GM18499 (cell line): ENCODE results near the gene LDLRAD4.

ENCODE experiments used
- ATAC-seq: cut with Tn5 transposase; IDR thresholded peaks from one replicate; pipeline ENCODE4 v1.9.1; 2021; ENCODE audit warnings: moderate number of reproducible peaks; ENCODE audit not compliant: insufficient read depth, unreplicated experiment

Gene LDLRAD4

DNA sequence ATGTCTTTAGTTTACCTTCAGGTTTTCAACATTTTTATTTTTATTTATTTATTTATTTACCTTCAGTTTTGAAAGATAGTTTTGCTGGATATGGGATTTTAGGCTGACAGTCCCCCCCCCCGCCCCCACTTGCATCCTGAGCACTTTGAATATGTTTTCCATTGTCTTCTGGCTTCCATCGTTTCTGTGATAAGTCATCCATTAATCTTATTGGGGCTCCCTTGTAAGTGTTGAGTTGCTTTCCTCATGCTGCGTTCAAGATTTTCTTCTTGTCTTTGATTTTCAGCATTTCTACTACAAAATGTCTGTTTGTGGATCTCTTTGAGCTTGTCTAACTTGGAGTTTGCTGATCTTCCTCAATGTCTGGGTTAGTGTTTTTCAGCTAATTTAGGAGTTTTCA lies 19.4 kb upstream of the LDLRAD4 start:
- ATAC-seq: no peak

DNA sequence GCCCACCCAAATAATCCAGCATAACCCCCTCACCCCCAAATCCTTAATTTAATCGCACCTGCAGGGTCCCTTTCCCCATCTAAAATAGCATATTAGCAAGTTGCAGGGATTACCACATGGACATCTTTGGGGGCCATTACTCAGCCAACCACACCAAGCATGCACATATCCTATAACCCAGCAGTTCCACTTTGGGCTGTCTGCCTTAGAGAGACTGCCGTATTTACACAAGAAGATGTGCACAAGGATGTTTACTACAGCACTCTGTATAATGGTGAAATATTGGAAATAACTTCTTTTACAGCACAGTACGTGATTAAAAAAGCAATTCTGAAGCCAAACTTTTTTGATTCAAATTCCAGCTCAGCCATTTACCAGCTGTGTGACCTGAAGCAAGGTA lies 17.3 kb upstream of the LDLRAD4 start:
- ATAC-seq: no peak

DNA sequence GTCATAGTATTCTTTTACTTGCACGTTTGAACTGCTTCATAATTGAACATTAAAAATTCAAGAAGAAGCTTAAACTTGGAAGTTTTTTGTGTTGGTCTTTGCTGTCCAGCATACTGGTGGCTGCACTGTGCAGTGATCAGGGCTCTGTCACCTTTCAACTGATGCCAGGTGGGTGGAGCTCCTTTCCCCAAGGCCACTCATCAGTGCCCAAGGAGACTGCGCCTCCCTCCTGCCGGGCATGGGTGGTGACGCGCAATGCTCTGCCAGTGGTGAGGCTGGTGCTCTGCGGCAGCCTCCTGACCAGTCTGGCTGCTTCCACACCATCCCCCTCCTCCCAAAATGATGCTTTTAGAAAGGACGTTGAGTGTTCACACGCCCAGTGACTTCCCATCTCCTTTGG lies 16.0 kb upstream of the LDLRAD4 start:
- ATAC-seq: no peak

DNA sequence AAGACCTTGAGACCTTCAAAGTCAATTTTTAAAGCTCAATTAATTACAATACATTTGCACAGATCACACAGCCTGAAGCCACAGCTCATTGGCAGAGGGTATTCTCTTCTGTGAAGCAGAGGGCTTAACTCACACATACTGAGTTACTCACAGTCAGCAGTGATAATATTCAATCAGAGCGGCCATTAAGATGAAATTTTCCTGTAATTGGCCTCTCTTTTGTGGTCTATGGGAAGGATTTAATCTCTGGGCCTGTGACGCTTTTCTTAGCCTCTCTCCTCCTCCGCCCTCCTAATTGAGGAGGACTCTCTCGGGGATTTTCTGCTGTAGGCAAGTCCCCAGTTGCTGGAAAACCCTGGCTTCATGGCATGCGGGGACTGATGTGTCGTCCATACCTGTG lies 12.3 kb upstream of the LDLRAD4 start:
- ATAC-seq: no peak

DNA sequence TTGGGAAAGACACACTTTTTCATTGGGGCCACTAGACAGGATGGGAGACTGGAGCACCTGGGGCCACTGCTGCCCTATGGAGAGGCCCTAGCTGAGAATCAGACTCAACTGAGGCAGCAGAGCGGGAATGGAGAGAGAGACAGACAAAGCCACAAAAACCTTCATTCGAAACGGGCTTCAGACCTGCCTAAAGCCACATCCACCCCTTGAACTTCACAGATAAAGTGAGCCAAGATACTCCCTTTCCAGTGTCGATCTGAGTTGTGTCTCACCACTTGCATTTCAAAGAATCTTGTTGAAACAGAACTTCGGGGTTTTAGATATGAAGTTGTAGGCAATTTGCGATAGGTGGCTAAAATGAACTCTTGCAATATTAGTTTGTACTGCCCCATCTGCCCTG lies 11.3 kb upstream of the LDLRAD4 start:
- no peak for ATAC-seq

DNA sequence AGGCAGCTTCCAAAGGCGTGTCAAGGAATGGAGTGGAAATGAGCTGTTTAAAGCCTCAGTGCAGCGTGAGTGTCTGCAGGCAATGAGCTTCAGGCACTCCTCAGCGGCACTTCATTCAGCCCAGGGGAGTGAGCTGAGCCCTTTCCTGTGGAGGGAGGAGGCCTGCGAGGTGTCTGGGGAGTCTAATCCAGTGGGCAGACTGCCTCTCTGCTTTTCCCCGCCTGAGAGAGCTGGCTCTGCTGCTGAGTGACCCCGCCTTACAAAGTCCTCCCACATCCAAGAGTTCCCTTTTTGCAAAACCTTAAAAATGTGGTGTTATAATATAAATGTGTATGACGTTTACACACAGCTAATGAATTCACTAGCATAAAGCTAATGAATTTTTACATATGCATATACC lies 7.0 kb upstream of the LDLRAD4 start:
- ATAC-seq: no peak

DNA sequence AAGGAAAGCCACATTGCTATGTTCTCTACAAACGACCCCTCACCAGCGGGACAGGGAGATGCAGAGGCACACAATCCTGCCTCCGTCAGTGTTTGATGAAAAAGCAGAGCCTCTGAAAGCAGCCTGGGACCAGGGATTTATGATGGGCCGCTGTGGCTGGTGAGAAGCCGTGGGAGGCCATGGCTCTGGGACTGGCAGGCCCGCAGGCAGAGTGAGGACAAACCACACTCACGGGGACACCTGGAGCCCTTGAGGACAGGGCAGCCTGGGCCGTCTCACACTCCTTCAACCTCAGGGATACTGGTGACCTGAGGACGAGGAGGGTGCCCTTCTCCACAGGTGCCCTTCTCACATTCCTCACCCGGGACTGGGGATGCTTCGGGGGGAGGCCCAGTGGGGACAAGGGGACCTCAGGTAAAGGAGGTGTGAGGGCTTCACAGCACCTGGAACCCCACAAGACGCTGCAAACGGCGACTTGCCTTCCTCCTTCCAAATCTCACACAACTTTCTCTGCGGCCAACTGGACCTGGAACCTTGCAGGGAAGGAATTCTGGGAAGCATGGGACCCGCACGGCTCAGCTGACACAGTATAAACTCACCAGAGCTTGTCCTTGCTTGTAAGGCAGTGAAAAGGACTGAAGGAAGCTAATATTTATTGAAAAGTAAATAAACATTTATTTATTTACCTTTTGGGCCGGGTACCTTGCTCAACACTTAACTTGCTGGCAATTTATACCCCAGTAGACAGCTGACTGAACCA lies 5.3 kb upstream of the LDLRAD4 start:
- ATAC-seq: no peak

DNA sequence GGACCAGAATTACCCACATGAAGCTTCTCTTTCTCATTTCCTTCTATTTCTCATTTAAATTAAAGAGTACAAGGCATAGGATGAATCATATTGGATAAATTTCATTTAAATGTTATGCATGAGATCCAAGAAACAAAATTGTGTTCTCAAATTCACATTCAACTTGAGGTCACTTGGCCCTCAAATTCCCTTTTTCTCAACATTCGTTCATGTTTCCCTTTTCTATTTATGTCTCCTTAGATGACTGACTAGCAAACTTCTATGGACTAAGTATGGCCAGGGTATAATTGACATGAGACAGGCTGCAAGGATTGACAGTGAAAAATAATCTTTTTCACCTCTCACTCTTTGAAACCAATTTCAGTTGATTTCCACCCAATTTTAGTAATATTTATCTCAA lies 4.0 kb upstream of the LDLRAD4 start:
- ATAC-seq: no peak

DNA sequence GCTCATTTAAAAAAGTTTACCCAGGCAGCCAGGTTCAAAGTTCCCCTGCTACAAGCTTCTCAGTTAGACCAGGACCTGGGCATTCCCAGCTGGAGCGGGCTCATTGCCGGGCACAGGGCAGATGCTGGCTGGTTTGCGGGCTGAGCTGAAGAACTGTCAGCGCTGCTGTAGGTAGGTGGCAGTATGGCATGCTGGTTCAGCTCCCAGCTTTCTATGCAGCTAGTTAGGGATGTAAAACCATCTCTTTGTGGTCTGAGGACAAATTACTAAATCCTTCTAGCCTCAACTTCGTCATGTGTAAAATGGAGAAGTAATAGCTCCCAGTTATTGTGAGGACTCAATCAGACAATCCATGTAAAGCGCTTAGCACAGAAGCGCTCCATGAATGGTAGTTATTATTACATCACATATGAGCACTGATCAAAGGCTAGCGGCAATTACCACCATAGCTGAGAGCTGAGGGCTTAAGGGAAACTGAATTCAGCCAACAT lies 2.4 kb upstream of the LDLRAD4 start:
- no peak for ATAC-seq

DNA sequence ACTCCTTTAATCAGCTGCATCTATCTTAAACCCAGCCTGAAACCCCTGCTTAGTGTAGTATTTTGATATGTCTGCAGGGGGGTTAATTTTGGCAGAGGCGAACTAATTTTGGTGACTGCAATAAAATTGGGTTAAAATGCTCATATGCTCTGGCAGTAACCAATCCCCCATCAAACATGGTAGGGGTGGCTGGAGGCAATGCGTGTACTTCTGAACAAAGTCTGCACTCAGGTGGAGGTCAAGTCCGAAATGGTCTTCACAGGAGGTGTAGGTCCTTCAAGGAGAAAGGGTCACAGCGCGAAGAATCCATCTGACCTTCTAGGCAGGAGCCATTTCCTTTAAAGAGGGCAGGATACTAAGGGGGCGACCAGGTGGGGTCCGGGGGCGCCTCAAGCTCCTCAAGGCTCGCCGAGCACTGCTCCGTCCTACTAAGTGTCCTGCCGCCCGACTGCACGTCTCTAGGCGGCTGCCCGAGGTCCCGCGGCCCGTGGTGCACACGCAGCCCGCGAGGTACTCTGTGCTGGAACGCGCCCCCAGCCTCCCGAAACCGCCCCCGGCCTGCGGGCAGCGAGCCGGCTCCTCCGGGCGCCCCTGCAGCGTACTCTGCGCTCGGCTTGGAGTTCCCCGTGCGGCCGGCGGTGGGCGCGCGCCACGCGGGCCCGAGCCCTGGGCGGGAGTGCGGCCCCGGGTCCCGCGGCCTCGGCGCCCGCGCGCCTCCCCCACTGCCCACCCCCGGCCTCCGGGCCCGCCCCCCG lies 1.7 kb upstream of the LDLRAD4 start:
- no peak for ATAC-seq

DNA sequence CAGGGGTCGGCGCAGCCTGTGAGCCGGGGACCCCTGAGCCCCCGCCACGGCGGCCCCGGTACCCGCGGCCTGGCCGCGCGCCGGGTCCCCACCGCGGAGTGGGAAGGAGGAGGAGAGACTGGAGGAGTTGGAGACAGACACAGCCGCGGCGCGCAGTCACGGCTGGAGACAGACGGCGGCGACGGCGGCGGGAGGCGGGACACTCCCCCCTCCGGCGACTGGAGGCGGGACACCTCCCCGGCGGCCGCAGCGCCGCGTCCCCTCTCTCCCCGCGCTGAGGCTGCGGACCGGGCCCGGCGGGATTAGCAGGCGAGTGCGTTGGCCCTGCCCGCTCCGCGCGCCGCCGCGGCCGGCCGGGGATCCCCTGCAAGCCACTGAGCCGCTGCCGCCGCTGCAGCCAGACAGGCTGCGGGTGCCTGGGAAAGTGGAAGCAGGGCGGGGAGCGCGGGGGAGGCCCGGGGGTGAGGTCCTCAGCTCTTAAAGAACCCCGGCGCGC lies 1.0 kb upstream of the LDLRAD4 start:
- ATAC-seq: no peak

DNA sequence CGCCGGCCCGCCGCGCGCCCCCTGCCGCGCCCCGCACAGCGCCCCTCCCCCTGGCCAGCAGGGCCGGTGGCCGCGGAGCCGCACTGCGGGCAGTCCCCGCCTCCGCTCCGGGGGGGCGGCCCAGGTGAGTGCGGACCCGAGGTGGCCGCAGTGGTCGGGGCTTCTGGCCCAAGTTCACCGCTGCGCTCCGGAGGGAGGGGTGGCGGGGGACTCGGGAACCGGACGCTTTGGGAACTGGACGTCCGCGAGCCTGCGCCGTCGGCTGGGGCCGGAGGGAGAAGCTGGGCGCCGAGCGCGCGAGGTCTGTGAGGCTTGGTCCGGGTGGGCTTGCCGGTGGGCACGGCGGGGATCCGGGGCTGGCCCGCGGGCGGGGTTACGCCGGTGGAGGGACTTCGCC lies 591 bp upstream of the LDLRAD4 start:
- no peak for ATAC-seq

DNA sequence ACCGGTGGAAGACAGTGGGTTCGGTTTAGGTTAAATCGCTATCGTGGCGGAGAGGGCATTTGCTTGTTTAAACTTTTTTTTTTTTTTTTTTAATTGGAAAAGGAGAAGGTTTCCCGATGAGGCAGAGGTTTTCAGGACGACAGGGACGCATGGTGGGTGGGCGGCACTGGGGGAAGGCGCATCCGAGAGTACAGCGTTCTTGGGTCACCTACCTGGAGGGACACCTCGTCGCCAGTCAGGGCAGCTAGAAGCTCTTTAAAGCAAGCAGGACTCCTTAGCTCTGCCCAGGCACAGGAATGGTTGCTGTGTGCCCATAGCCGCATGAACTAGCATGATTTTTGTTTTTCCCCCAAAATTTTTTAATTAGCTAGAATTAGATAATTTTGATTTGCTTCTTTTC lies 437 bp downstream of the LDLRAD4 start:
- ATAC-seq: no peak

DNA sequence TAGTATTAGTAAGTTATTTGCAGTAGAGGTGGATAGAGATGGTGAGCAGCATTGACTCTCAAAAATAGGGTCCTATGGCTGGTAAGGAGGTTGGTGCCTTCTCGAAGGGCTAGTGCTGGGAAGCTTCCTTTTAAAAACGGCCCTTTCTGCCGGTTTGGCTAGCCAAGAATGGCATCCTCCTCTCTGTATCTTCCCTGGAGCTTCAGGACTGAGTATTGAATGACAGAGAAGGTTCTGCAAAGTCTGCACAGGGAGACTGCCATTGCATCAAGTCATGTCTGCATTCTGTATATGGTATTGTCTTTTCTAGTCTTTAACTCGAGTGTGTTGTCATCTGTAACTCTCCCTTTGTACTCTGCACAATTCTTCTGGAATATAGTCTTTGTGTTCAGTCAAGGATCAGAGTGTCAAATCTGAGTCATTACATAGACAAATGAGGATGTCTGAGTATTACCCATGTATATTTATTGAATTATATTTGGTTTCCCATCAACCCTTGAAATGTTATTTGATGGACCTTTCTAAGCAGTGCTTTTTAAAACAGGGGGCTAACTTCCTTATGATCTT lies 1.1 kb downstream of the LDLRAD4 start:
- no peak for ATAC-seq

DNA sequence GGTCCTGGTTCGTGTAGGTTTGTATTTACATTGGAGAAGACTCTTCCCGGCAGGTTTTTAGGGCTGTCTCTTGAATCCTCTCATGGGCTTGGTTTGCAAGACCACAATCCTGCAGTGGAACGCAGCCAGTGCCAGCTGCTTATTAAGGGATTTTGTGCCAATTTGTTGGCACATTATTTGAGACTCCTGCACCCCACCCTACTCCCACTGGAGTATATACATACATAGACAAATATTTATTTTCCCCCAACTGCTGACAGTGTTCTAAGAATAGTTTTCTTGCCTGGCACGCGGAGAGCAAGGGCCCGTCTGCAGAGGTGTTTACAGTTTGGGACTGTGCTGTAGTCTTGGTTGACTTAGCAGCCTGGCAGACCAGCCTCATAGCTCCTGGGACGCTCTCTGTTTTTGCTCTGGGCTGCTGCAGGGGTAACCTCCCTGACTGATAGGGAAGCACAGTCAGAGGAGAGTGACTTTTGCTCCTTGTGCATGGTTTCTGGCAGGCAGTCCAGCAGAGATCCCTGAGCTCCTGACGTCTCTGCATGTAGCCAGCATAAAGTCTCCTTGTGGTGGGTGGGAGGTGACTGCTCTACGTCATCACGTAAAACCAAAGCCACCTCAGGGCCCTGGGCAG lies 1.9 kb downstream of the LDLRAD4 start:
- ATAC-seq: no peak

DNA sequence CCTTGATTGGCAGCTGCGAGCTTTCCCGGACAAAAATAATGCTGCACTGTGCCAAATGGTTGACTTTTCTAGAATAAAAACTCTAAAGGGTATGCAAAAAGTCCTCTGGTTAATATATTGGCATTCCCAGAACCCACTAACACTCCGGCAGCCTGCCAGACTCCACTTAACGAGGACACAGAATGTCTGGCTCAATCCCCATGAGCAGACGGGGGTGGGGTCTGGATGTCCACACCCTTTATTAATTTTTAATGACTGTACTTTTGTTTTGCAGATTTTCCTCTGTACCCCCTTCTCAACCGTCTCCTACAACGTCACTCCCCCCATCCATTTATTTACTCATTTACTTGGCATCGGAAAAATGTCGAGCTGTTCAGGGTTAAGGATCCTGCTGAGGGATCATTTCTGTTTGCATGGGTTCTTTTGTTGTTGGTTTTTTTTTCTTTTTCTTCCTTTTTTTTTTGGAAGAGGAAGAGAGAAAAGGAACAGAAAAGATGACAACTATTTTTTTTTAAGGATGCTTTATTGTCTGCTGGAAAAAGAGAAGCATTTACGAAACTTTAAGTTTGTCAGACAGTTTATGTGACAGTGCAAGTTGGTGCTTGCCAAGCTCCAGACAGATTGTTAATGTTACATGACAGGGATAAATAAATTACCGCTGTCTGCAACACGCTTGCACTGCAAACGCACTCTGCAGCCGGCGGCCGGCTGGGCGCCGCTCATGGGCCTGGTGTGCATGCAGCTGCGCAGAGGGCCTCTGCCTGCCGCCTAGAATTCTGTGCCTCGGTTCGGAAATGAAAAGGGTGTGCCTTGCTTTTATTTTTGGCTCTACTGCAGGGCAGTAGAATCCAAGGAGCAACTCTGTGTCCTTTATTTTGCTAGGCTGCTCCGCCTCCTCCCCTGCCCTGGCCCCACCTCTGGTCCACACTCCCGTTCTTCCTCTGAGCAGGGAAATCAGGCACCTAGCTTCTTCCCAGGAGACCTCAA lies 3.6 kb downstream of the LDLRAD4 start:
- no peak for ATAC-seq

DNA sequence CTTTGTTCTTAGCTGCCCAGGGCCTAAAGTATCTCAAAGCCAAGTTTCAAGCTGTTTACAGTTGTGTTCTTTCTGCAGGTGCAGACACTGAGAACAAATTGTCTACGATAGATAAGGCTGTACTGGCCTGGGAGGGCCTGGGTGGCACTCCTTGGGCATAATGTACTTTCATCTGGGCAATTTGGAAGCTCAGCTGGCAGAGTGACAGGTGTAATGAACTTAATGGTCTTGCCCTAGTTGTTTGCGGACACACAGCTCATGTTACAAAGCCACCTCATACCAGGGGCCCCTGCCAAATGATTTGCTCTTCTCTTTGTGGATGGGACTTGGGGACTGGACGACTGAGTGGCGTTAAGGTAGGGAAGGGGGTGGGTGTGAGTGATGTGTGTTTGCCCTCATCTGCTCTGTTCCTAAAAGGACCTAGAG lies 4.3 kb downstream of the LDLRAD4 start:
- no peak for ATAC-seq

DNA sequence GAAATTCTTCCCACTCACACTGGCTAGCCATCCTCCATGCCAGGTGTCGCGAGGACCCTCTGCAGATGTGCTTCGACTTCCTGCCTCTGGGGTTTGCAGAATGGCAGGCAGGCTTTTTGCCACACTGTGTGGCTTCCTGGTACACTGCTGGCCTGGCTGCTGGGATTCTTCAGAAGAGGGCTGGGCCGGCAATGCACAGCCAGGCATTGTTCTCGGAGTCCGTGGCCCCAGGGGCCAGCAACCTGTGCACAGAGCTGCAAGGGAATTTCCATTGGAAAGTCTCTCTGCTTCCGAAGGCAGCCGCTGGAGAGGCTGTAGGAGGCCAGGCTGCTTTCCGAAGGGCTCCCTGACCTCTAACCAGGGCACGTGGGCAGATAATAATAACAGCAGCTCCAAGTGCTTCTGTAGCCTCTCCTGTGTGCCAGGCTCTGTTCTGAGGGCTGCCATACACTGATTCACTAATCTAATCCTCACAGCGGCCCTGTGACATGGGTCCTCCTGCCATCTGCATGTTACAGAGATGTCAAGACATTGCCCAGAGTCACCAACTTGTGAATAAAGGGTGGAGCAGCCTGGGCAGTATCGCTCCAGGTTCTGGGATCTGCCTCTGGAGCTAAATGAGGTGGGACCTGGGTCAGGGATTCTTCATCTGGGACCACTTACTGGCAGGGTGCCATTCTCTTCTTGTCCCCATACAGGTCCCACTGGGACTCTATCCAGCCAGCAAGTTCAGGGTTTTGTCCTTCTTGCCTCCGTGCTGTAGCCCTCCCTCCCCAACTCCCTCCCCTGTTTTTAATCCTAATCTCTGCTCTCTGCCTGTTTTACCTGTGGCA lies 5.0 kb downstream of the LDLRAD4 start:
- ATAC-seq: no peak

DNA sequence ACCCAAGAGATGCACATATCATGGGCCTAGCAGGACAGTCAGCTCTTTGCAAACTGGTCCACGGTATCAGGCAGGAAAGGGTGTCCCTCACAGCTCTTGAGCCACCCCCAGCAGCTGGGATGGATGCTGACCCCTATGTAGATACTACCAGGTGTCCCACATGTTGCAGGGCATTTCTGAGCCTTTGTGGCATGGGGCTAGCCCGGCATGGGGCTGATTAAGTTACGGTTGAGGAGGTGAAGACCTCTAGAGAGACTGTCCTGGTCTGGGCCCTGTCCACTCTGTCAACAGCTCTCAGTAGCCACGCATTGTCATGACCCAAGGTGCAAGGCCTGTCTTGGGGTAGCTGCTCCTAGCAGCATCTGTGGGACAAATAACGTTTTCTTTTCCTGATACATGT lies 6.7 kb downstream of the LDLRAD4 start:
- ATAC-seq: no peak
